ENCODE results near the gene TRMT44.
"Not testable (repeated sequence)": the region's sequence is repeated elsewhere in the genome, so short reads cannot be mapped to it uniquely, and the experiment has no call there.

TRMT44 gene

GRCh38 chr4:8471211-8471875 lies 30.8 kb downstream of the TRMT44 start:
- DNase-seq: no peak

GRCh38 chr4:8472158-8472688 lies 31.6 kb downstream of the TRMT44 start:
- no peak for DNase-seq

GRCh38 chr4:8472689-8473197 lies 32.2 kb downstream of the TRMT44 start:
- DNase-seq: peak; percentile 80

GRCh38 chr4:8473198-8473919 lies 32.8 kb downstream of the TRMT44 start:
- DNase-seq: no peak

- DNase-seq: no peak
These were observed 33.5 kb downstream of the TRMT44 start for GRCh38 chr4:8473920-8474590.

- DNase-seq: no peak
These were observed 34.3 kb downstream of the TRMT44 start for GRCh38 chr4:8474856-8475255.

GRCh38 chr4:8475751-8476575 lies 35.4 kb downstream of the TRMT44 start:
- DNase-seq: no peak

- no peak for DNase-seq
These were observed 36.6 kb downstream of the TRMT44 start for GRCh38 chr4:8477095-8477635.

GRCh38 chr4:8477676-8478075 lies 37.1 kb downstream of the TRMT44 start:
- no peak for DNase-seq

GRCh38 chr4:8478371-8478770 lies 37.8 kb downstream of the TRMT44 start:
- DNase-seq: no peak

- no peak for DNase-seq
These were observed 38.5 kb downstream of the TRMT44 start for GRCh38 chr4:8478801-8479744.

- no peak for DNase-seq
These were observed 39.6 kb downstream of the TRMT44 start for GRCh38 chr4:8480221-8480620.

GRCh38 chr4:8486643-8487042 lies 46.1 kb downstream of the TRMT44 start:
- not testable (repeated sequence) for DNase-seq

GRCh38 chr4:8488791-8489369 lies 48.3 kb downstream of the TRMT44 start:
- no peak for DNase-seq

- not testable (repeated sequence) for DNase-seq
These were observed 50.9 kb downstream of the TRMT44 start for GRCh38 chr4:8491478-8491877.

GRCh38 chr4:8492174-8492573 lies 51.6 kb downstream of the TRMT44 start:
- DNase-seq: no peak

GRCh38 chr4:8493484-8493883 lies 52.9 kb downstream of the TRMT44 start:
- no peak for DNase-seq

GRCh38 chr4:8494218-8494617 lies 53.6 kb downstream of the TRMT44 start:
- no peak for DNase-seq

GRCh38 chr4:8494983-8495548 lies 54.5 kb downstream of the TRMT44 start:
- no peak for DNase-seq

GRCh38 chr4:8495803-8496202 lies 55.2 kb downstream of the TRMT44 start:
- no peak for DNase-seq

All from HCEC 1CT (cell line).